ENCODE data around the gene RNF186.

DNA sequence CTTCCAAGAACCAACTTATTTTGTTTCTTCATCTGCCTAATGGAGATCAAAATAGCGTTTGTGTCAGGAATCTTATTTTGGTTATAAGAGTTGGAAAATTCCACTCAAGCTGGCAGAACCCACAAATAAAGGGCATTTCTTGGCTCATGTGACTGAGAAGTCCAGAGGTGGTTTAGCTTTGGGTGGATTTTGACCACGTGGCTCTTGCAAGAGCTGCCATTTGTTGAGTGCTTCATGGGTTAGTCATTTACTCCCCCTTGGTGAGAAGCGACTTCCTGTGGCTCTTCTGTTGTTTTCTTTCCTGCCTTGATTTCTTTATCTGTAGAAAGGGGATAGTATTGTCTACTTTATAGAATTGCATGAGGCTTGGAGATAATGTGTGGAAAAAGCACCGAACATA is 9.5 kb upstream of the RNF186 start:
- TF ChIP-seq, protein P1, sequence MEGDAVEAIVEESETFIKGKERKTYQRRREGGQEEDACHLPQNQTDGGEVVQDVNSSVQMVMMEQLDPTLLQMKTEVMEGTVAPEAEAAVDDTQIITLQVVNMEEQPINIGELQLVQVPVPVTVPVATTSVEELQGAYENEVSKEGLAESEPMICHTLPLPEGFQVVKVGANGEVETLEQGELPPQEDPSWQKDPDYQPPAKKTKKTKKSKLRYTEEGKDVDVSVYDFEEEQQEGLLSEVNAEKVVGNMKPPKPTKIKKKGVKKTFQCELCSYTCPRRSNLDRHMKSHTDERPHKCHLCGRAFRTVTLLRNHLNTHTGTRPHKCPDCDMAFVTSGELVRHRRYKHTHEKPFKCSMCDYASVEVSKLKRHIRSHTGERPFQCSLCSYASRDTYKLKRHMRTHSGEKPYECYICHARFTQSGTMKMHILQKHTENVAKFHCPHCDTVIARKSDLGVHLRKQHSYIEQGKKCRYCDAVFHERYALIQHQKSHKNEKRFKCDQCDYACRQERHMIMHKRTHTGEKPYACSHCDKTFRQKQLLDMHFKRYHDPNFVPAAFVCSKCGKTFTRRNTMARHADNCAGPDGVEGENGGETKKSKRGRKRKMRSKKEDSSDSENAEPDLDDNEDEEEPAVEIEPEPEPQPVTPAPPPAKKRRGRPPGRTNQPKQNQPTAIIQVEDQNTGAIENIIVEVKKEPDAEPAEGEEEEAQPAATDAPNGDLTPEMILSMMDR (IDR thresholded peaks at IDR 0.05; ENCODE audit: low read depth, low read length) = no peak
- TF ChIP-seq MYC (IDR thresholded peaks at IDR 0.05; ENCODE audit: low read depth, low read length) = no peak
- TF ChIP-seq, protein P2, sequence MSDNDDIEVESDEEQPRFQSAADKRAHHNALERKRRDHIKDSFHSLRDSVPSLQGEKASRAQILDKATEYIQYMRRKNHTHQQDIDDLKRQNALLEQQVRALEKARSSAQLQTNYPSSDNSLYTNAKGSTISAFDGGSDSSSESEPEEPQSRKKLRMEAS (IDR thresholded peaks at IDR 0.05; ENCODE audit: low read depth, low read length) = no peak
